Caco-2 (cell line): Measurements from ENCODE around the gene TNFRSF4. TPM values are rescaled to one million over a fixed set of nuclear protein-coding genes. Genes with fewer than 3 reads are reported as not detected.

Source experiments
- BruUV-seq: library from RNA; stranded (reverse); fragments of 400-500 nt; replicated peaks from 2 replicates; lab custom pipeline; 2021; lab: Mats Ljungman, UMichigan
- CTCF ChIA-PET: fragments of 300-600 bp; sonication (Branson Sonifier 250); formaldehyde crosslinking; loops from one replicate; lab custom pipeline; 2022; ENCODE audit warnings: antibody characterized with exemption; lab: Charles Lee
- POLR2A ChIA-PET: fragments of 300-600 bp; sonication (Branson Sonifier 250); formaldehyde crosslinking; loops from one replicate; lab custom pipeline; 2022; ENCODE audit warnings: antibody characterized with exemption; lab: Charles Lee
- DNase-seq, 2 experiments: peaks; one replicate each; pipeline versions ENCODE4 v3.0.0 to v3.0.0-alpha.2; 2020 to 2022
- H3K27me3 ChIP-seq: replicated peaks from 2 replicates; pipeline ENCODE4 v1.6.0; 2011; ENCODE audit warnings: low read length; ENCODE audit not compliant: control insufficient read depth, insufficient read depth
- H3K36me3 ChIP-seq: 2 replicates; pipeline ENCODE4 v1.5.1; 2011; ENCODE audit warnings: low read length; ENCODE audit not compliant: control insufficient read depth, insufficient read depth
- H3K4me1 ChIP-seq: fragments of 250-450 bp; sonication (Bioruptor Pico); 2 replicates; pipeline ENCODE4 v1.5.1; 2020; ENCODE audit warnings: mild to moderate bottlenecking
- H3K4me3 ChIP-seq: 2 replicates; pipeline ENCODE4 v1.5.1; 2011; ENCODE audit warnings: low read depth, mild to moderate bottlenecking, control low read depth, low read length
- H3K9me3 ChIP-seq: fragments of 250-450 bp; sonication (Bioruptor Pico); 2 replicates; pipeline ENCODE4 v1.5.1; 2020; ENCODE audit warnings: mild to moderate bottlenecking, moderate library complexity
- H3K27ac Mint-ChIP-seq: one replicate; pipeline ENCODE4 v1.8.0; 2022; ENCODE audit warnings: mixed read lengths; ENCODE audit not compliant: unreplicated experiment
- H3K27me3 Mint-ChIP-seq: one replicate; pipeline ENCODE4 v1.8.0; 2022; ENCODE audit warnings: mixed read lengths; ENCODE audit not compliant: insufficient read depth, unreplicated experiment
- H3K36me3 Mint-ChIP-seq: one replicate; pipeline ENCODE4 v1.8.0; 2022; ENCODE audit warnings: mild to moderate bottlenecking, mixed read lengths; ENCODE audit not compliant: insufficient read depth, unreplicated experiment
- H3K4me1 Mint-ChIP-seq: one replicate; pipeline ENCODE4 v1.8.0; 2022; ENCODE audit warnings: low read depth, mixed read lengths; ENCODE audit not compliant: unreplicated experiment
- H3K4me3 Mint-ChIP-seq: one replicate; pipeline ENCODE4 v1.8.0; 2022; ENCODE audit warnings: mild to moderate bottlenecking, moderate library complexity, mixed read lengths; ENCODE audit not compliant: unreplicated experiment
- H3K9me3 Mint-ChIP-seq: one replicate; pipeline ENCODE4 v1.8.0; 2022; ENCODE audit warnings: mixed read lengths; ENCODE audit not compliant: unreplicated experiment
- CTCF ChIP-seq, 2 experiments: fragments of 200-600 bp in 1 of 2; IDR thresholded peaks; 1 replicate in 1 of 2; 2 replicates in 1 of 2; pipeline versions ENCODE4 v1.5.1 to v1.8.0; 2011 to 2022; ENCODE audit warnings: antibody characterized with exemption in 1 of 2, control low read depth in 1 of 2, inconsistent platforms in 1 of 2, low read depth in 1 of 2, low read length in 1 of 2, mild to moderate bottlenecking in 1 of 2, moderate library complexity in 1 of 2; ENCODE audit not compliant: insufficient read depth in 1 of 2, severe bottlenecking in 1 of 2, unreplicated experiment in 1 of 2
- intact Hi-C: fragments of 100-400 bp; cut with micrococcal nuclease; formaldehyde crosslinking; loops from one replicate; pipeline ENCODE4 v1.10.0; 2022; ENCODE audit not compliant: unreplicated experiment
- total RNA-seq: library from RNA; stranded (reverse); gene quantifications from 2 replicates; pipeline ENCODE4 v1.2.3, GENCODE V29; 2022

Gene TNFRSF4
- total RNA-seq, 1 experiment from 2014 or later, result not detected

- H3K27me3 Mint-ChIP-seq, result no peaks in the 10 kb centered on the region
- Histone ChIP-seq H3K4me1 (no peaks in the 10 kb centered on the region), H3K4me3 (no peak overlapping the region), H3K36me3 (peaks cover 1% of the 10 kb centered on the region; the same call in 1 of the 2 replicates), H3K27me3 (no peaks in the 10 kb centered on the region), H3K9me3 (no peaks in the 10 kb centered on the region)
- no peak for TF ChIP-seq CTCF (IDR thresholded peaks at IDR 0.05; ENCODE audit: insufficient read depth in 1 of 2, low read depth in 1 of 2, low read length in 1 of 2, severe bottlenecking in 1 of 2, unreplicated experiment in 1 of 2)
- no peak overlapping the region for H3K27ac Mint-ChIP-seq
- H3K4me1 Mint-ChIP-seq, result no peaks in the 10 kb centered on the region
- ChIA-PET CTCF (no interaction called here), POLR2A (no interaction called here)
- H3K36me3 Mint-ChIP-seq, result peaks cover 42% of the 10 kb centered on the region
- BruUV-seq, result no TSS peak
- H3K4me3 Mint-ChIP-seq, result no peak overlapping the region
- intact Hi-C loops, result no loop called here
- DNase-seq, result no peak
- H3K9me3 Mint-ChIP-seq, result no peaks in the 10 kb centered on the region
Measured at GRCh38 chr1:1220197-1220596, 6.2 kb upstream of the TNFRSF4 start.

- intact Hi-C loops, result no loop called here
- H3K4me3 ChIP-seq, result no peak overlapping the region
- no peaks in the 10 kb centered on the region for H3K9me3 ChIP-seq
- no peak for DNase-seq
- Mint-ChIP-seq H3K9me3 (no peaks in the 10 kb centered on the region), H3K4me1 (no peaks in the 10 kb centered on the region), H3K27me3 (no peaks in the 10 kb centered on the region), H3K4me3 (no peak overlapping the region), H3K27ac (no peak overlapping the region), H3K36me3 (peaks cover 36% of the 10 kb centered on the region)
- no peak for TF ChIP-seq CTCF (IDR thresholded peaks at IDR 0.05; ENCODE audit: insufficient read depth in 1 of 2, low read depth in 1 of 2, low read length in 1 of 2, severe bottlenecking in 1 of 2, unreplicated experiment in 1 of 2)
- ChIA-PET CTCF (no interaction called here), POLR2A (no interaction called here)
- peaks cover 1% of the 10 kb centered on the region; the same call in 1 of the 2 replicates for H3K36me3 ChIP-seq
- no TSS peak for BruUV-seq
- no peaks in the 10 kb centered on the region for H3K4me1 ChIP-seq
- no peaks in the 10 kb centered on the region for H3K27me3 ChIP-seq
Measured at GRCh38 chr1:1219341-1219740, 5.4 kb upstream of the TNFRSF4 start.

- H3K4me1 ChIP-seq, result no peaks in the 10 kb centered on the region
- BruUV-seq, result no TSS peak
- Mint-ChIP-seq H3K36me3 (peaks cover 33% of the 10 kb centered on the region), H3K27me3 (no peaks in the 10 kb centered on the region), H3K9me3 (no peaks in the 10 kb centered on the region), H3K4me1 (no peaks in the 10 kb centered on the region), H3K4me3 (no peak overlapping the region), H3K27ac (no peak overlapping the region)
- H3K27me3 ChIP-seq, result no peaks in the 10 kb centered on the region
- no peaks in the 10 kb centered on the region for H3K9me3 ChIP-seq
- ChIA-PET CTCF (no interaction called here), POLR2A (no interaction called here)
- H3K4me3 ChIP-seq, result no peak overlapping the region
- DNase-seq, result no peak
- intact Hi-C loops, result no loop called here
- TF ChIP-seq CTCF (IDR thresholded peaks at IDR 0.05; ENCODE audit: insufficient read depth in 1 of 2, low read depth in 1 of 2, low read length in 1 of 2, severe bottlenecking in 1 of 2, unreplicated experiment in 1 of 2), result no peak
- H3K36me3 ChIP-seq, result peaks cover 1% of the 10 kb centered on the region; the same call in 1 of the 2 replicates
Measured at GRCh38 chr1:1218524-1219200, 4.7 kb upstream of the TNFRSF4 start.
